Subcutaneous adipose tissue (tissue), 4 donors: ENCODE data around the gene FXYD5. TPM values are rescaled to one million over a fixed set of nuclear protein-coding genes. Genes with fewer than 3 reads are reported as not detected.

Experiments
- CTCF ChIP-seq: fragments of 450-650 bp; IDR thresholded peaks from one replicate; pipeline ENCODE4 v1.5.1; 2016; ENCODE audit warnings: low read depth, mild to moderate bottlenecking, control low read depth, antibody characterized with exemption, moderate library complexity
- total RNA-seq, 4 donors: library from RNA; depleted of rRNA; stranded (reverse); fragments of >200 nt; gene quantifications; one replicate each; pipeline ENCODE4 v1.1.0, GENCODE V29; 2016

The FXYD5 gene
- total RNA-seq, 4 donors from 2014 or later, result 43.7 to 120 (median 52.4) TPM

- TF ChIP-seq CTCF, result no peak
These were observed 12.5 kb upstream of the FXYD5 start for GRCh38 chr19:35141837-35142605.

DNA sequence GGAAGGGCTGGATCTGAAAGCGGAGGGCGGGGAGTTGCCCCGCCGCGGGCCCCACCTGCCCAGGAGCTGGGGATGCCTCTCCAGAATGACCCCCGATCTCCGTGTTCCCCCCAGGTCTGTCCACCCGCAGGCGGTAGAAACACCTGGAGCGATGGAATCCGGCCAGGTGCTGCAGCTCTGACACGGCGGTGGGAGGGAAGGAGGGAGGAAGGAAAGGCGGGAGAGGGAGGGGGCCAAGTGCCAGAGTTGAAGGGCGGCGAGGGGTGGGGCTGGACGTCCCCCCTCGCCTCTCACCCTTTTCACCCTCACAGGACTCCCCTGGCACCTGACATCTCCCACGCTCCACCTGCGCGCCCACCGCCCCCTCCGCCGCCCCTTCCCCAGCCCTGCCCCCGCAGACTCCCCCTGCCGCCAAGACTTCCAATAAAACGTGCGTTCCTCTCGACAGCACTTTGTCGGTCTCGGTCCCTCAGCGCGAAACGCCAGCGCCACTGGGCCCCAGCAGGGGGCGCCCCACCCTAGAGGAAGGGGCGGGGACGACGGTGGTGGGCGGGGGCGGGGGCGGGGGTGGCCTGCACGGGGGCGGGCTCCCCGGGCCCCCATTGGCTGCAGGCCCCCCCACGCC lies 11.8 kb upstream of the FXYD5 start:
- no peak for TF ChIP-seq CTCF

- TF ChIP-seq CTCF, result no peak
These were observed 11.3 kb upstream of the FXYD5 start, which contains the start of gene FXYD7 for GRCh38 chr19:35143231-35143715. Gene FXYD7, plus strand, starts transcription at chr19:35143255. Its CDS starts 79 bp downstream, at chr19:35143334.

GRCh38 chr19:35143818-35144217 lies 10.7 kb upstream of the FXYD5 start:
- no peak for TF ChIP-seq CTCF

DNA sequence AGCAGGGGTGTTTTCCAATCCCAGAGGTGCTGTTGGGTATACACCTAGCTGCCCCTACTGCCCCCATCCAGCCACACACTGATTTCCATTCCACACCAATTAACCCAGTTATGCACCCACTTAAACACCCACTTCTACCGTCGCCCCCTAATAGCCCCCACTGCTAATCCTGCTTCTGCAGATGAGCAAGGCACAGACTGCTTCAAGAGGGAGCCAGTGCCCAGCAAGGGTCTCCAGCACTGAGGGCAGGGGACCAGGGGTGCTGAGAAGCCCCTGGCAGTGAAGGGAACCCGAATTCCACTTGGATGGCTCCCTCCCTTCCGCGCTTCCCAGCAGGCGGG lies 10.3 kb upstream of the FXYD5 start:
- TF ChIP-seq CTCF, result no peak

GRCh38 chr19:35144600-35145436 lies 9.7 kb upstream of the FXYD5 start:
- TF ChIP-seq CTCF, result no peak
